NB4 (cell line): Measurements from ENCODE around the gene EEF1AKMT2.
"Not testable (repeated sequence)": the region's sequence is repeated elsewhere in the genome, so short reads cannot be mapped to it uniquely, and the experiment has no call there.

Source experiments
- DNase-seq: peaks from one replicate; pipeline ENCODE4 v3.0.0; 2010; ENCODE audit warnings: low read depth
- H3K4me3 ChIP-seq: one replicate; pipeline ENCODE4 v1.5.1; 2011; ENCODE audit warnings: mild to moderate bottlenecking, low read depth, low read length, moderate library complexity
- MYC ChIP-seq: IDR thresholded peaks from 2 replicates; pipeline ENCODE4 v1.6.1; 2011; ENCODE audit warnings: low read depth, low read length
- POLR2A ChIP-seq: IDR thresholded peaks from 2 replicates; pipeline ENCODE4 v1.6.1; 2011; ENCODE audit warnings: mild to moderate bottlenecking; ENCODE audit not compliant: insufficient read length; ENCODE audit errors: extremely low read depth
- TF ChIP-seq, protein P1 (sequence below): IDR thresholded peaks from 2 replicates; pipeline ENCODE4 v1.6.1; 2011; ENCODE audit warnings: low read depth, low read length
- TF ChIP-seq, protein P2 (sequence below): IDR thresholded peaks from one replicate; pipeline ENCODE4 v1.5.1; 2012; ENCODE audit warnings: low read depth, low read length

The EEF1AKMT2 gene

DNA sequence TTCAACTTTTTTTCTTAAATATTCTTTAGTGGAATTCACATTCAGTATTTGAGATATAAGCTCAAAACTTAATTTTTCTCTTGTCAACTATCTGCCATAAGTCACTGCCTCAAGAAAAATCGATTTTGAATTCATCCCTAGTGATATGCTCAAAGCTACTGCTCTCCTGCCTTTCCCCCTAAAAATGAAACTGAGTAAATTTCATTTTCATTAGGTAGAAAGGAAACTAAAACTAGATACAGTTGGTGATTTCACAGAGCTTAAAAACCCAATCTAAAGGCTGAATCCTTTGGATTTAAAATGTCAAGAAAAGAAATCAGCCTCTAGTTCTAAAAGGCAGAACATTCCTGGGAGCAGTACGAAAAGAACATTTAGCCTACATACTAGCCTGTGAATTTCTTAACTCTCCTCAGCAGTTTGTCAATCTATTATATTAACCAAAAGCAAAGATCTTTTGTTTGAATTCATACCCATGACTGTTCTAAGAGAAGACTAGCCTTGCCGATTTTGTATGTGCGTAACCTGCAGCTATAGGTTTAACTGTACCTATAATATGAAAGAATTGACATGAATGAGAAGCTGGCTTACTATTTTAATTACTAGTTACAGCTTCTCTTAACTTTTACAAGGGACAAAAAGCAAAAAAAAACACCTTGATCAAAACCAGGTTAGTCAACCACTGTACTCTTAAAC is 42.6 kb downstream of the EEF1AKMT2 start:
- H3K4me3 ChIP-seq: no peak overlapping the region
- TF ChIP-seq MYC (no peak), POLR2A (no peak)
- TF ChIP-seq, protein P1, sequence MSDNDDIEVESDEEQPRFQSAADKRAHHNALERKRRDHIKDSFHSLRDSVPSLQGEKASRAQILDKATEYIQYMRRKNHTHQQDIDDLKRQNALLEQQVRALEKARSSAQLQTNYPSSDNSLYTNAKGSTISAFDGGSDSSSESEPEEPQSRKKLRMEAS: no peak
- TF ChIP-seq, protein P2, sequence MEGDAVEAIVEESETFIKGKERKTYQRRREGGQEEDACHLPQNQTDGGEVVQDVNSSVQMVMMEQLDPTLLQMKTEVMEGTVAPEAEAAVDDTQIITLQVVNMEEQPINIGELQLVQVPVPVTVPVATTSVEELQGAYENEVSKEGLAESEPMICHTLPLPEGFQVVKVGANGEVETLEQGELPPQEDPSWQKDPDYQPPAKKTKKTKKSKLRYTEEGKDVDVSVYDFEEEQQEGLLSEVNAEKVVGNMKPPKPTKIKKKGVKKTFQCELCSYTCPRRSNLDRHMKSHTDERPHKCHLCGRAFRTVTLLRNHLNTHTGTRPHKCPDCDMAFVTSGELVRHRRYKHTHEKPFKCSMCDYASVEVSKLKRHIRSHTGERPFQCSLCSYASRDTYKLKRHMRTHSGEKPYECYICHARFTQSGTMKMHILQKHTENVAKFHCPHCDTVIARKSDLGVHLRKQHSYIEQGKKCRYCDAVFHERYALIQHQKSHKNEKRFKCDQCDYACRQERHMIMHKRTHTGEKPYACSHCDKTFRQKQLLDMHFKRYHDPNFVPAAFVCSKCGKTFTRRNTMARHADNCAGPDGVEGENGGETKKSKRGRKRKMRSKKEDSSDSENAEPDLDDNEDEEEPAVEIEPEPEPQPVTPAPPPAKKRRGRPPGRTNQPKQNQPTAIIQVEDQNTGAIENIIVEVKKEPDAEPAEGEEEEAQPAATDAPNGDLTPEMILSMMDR: no peak
- no peak for DNase-seq

DNA sequence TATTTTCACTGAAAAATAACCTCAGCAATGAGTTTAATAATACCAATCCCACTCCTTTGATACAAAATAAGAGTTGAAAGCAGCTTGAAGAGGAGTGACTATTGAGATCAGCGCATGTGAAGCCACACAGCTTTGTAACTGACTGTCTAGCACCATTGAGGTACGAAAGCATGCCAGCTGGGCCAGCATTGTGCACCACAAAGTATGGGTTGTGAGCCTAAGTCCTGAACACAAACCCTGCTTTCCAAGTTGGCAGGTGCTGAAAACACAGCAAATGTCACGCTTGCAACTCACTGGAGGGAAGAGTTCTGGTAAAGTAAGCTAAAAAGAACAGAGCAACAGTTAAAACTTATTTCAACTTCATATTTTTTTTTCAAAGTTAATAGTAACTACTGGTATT is 43.5 kb downstream of the EEF1AKMT2 start:
- no peak for DNase-seq
- no peak overlapping the region for H3K4me3 ChIP-seq
- no peak for TF ChIP-seq MYC
- TF ChIP-seq POLR2A: no peak
- TF ChIP-seq, protein P1: no peak
- TF ChIP-seq, protein P2: no peak

DNA sequence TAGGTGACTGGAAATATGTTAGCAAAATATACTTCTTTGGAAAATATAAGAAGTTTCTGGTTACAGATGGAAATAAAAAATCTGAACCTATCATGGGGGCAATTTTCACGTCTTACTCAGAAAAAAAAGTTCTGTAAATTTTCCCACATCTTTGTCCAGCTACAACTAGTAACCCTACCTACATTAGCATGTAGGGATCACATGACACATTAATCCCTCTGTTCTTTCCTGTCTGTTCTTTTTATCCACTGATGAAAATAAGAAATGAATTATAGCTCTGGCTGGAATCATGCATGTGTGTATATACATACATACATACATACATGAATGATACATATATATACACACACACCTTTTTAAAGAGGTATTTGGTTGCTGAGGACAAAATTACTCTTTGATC is 43.9 kb downstream of the EEF1AKMT2 start:
- H3K4me3 ChIP-seq: no peak overlapping the region
- TF ChIP-seq, protein P2: no peak
- TF ChIP-seq MYC (no peak), POLR2A (no peak)
- TF ChIP-seq, protein P1: no peak
- no peak for DNase-seq

DNA sequence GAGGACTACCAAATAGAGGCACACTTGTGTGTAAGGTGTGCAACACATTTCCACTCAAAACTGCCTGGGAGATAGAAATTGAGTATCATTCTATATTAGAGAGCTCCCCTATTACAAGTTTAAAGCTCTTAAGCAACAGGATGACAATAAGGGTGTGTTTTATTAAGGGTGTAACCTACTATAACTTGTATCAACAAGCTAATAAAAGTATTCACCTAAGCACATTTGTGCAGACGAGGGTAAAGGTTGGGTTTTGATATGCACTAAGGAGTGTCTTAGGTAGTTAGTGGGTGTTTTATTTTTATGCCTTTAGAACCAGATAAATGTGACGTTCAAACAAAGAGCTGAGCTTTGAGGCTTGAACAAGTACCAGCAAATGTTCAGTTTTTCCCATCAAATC is 44.7 kb downstream of the EEF1AKMT2 start:
- no peak overlapping the region for H3K4me3 ChIP-seq
- no peak for DNase-seq
- TF ChIP-seq, protein P1: no peak
- TF ChIP-seq, protein P2: no peak
- TF ChIP-seq POLR2A (no peak), MYC (no peak)

DNA sequence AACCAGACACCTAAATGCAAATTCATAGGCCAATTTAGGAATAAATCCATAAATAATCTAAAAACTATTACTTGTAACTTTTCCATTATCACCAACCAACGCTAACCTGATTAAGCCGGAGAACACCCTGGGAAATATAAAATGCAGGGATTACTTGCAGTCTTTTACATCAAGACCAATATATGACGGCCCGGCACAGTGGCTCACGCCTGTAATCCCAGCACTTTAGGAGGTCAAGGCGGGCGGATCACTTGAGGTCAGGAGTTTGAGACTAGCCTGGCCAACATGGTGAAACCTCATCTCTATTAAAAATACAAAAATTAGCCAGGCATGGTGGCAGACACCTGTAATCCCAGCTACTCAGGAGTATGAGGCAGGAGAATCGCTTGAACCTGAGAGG is 45.2 kb downstream of the EEF1AKMT2 start:
- not testable (repeated sequence) for H3K4me3 ChIP-seq, DNase-seq

DNA sequence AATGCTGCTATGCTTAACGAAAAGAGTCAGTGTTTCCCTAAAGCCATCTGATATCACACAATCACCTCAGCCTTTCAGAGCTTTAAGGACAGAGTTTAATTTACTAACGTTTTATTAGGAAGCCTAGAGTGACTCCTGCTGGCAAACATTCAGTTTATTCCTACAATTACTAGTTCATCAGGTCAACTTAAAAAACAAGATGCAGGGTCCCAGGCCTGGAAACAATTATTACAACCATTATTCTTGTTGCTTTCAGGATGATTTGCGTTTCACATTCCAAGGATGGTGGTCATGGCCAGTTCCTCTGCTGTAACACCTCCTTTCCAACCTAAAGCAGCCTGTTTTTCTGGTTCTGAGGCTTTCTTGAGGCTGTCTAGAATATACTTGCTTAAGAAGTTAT is 46.0 kb downstream of the EEF1AKMT2 start:
- peak; percentile 75 for DNase-seq
- H3K4me3 ChIP-seq: no peak overlapping the region
- TF ChIP-seq, protein P2: peak; percentile 15
- TF ChIP-seq, protein P1: no peak
- no peak for TF ChIP-seq MYC
- TF ChIP-seq POLR2A: no peak
